GM12892 (cell line): ENCODE data around the gene EYS.
"Not testable (repeated sequence)": the region's sequence is repeated elsewhere in the genome, so short reads cannot be mapped to it uniquely, and the experiment has no call there.

ENCODE experiments used
- POLR2A ChIP-seq: IDR thresholded peaks from 2 replicates; pipeline ENCODE4 v1.6.1; 2011; ENCODE audit warnings: low read depth, low read length, control low read depth
- POLR2AphosphoS5 ChIP-seq: IDR thresholded peaks from 2 replicates; pipeline ENCODE4 v1.6.1; 2011; ENCODE audit warnings: low read depth, low read length, control low read depth
- TAF1 ChIP-seq: IDR thresholded peaks from 2 replicates; pipeline ENCODE4 v1.6.1; 2011; ENCODE audit warnings: low read depth, mild to moderate bottlenecking, control low read depth, low read length, borderline replicate concordance

- not testable (repeated sequence) for TF ChIP-seq POLR2A, POLR2AphosphoS5, TAF1
Observed at GRCh38 chr6:65302655-65303054, 404.4 kb downstream of the EYS start.
